D721Med (cell line): ENCODE measurements around the gene CTNNA3.
A peak's percentile ranks its signal among the peaks of the same experiment; 100 is the strongest.

Experiments used
- DNase-seq: peaks from one replicate; pipeline ENCODE4 v3.0.0; 2011; ENCODE audit warnings: low spot score; ENCODE audit not compliant: insufficient read length
- FAIRE-seq: peaks from 2 replicates; lab custom pipeline; 2011; peaks lifted over from hg19 to GRCh38; lab: Jason Lieb, UNC
- CTCF ChIP-seq: IDR thresholded peaks from 2 replicates; pipeline ENCODE4 v1.5.1; 2012; ENCODE audit warnings: mild to moderate bottlenecking, control low read depth; ENCODE audit not compliant: insufficient read depth; ENCODE audit errors: missing control alignments

The CTNNA3 gene

GRCh38 chr10:66931340-66931948, 764.6 kb downstream of the CTNNA3 start:
- peak; percentile 79 for TF ChIP-seq CTCF
- peak; percentile 91 for FAIRE-seq
- DNase-seq: no peak

GRCh38 chr10:66929375-66929774, 766.6 kb downstream of the CTNNA3 start:
- DNase-seq (no peak), FAIRE-seq (no peak)
- TF ChIP-seq CTCF: no peak

GRCh38 chr10:66928776-66929175, 767.2 kb downstream of the CTNNA3 start:
- TF ChIP-seq CTCF: no peak
- FAIRE-seq (no peak), DNase-seq (no peak)

GRCh38 chr10:66927971-66928770, 767.8 kb downstream of the CTNNA3 start:
- DNase-seq: no peak
- FAIRE-seq: no peak
- no peak for TF ChIP-seq CTCF

- FAIRE-seq (no peak), DNase-seq (no peak)
- TF ChIP-seq CTCF: no peak
Observed at GRCh38 chr10:66927251-66927935, 768.6 kb downstream of the CTNNA3 start.

GRCh38 chr10:66926841-66927240, 769.2 kb downstream of the CTNNA3 start:
- no peak for FAIRE-seq
- no peak for DNase-seq
- no peak for TF ChIP-seq CTCF
